ENCODE measurements around the gene ZNF407. TPM values are rescaled to one million over a fixed set of nuclear protein-coding genes. Genes with fewer than 3 reads are reported as not detected.
A peak's percentile ranks its signal among the peaks of the same experiment; 100 is the strongest.

Gene ZNF407
- total and polyA plus RNA-seq, 2 of the 13 experiments (the other 11 are each of a cell fraction or from before 2014, with no cell fraction given): 2.3 to 8.7 TPM

GRCh38 chr18:74718312-74718711, 120.6 kb downstream of the ZNF407 start (continued):
- no peak for TF ChIP-seq ZNF180 (CRISPR knock-in tag; IDR thresholded peaks at IDR 0.05; ENCODE audit: borderline replicate concordance, low read depth)
- no peak for TF ChIP-seq ZNF331 (CRISPR knock-in tag; IDR thresholded peaks at IDR 0.05)
- no peak for TF ChIP-seq ZNF264 (CRISPR knock-in tag; IDR thresholded peaks at IDR 0.05)
- no peak for TF ChIP-seq NR2F2 (IDR thresholded peaks at IDR 0.05; ENCODE audit: borderline replicate concordance, low read depth)
- peak in 1 of 2 experiments; percentile 32; a peak in 1 of 4 replicates for TF ChIP-seq EP300 (IDR thresholded peaks at IDR 0.05; ENCODE audit: low read depth in 2 of 2, low read length in 2 of 2)
- TF ChIP-seq EP300 (CRISPR knock-in tag; IDR thresholded peaks at IDR 0.05; ENCODE audit: borderline replicate concordance): no peak
- no peak for TF ChIP-seq ZNF275 (CRISPR knock-in tag; IDR thresholded peaks at IDR 0.05; ENCODE audit: borderline replicate concordance)
- peak; percentile 92 for TF ChIP-seq TEAD3 (CRISPR knock-in tag; optimal IDR thresholded peaks at IDR 0.05; ENCODE audit: borderline replicate concordance)
- peak; percentile 64 for TF ChIP-seq ZNF770 (CRISPR knock-in tag; IDR thresholded peaks at IDR 0.05)
- TF ChIP-seq ZMYM4 (CRISPR knock-in tag; IDR thresholded peaks at IDR 0.05): 0 out of 2 replicates have a peak, but pooled peaks have one; percentile 40
- TF ChIP-seq ZNF281 (CRISPR knock-in tag; IDR thresholded peaks at IDR 0.05; ENCODE audit: borderline replicate concordance): no peak
- TF ChIP-seq ZNF280B (CRISPR knock-in tag; IDR thresholded peaks at IDR 0.05; ENCODE audit: borderline replicate concordance): no peak
- TF ChIP-seq KIAA2018 (CRISPR knock-in tag; IDR thresholded peaks at IDR 0.05; ENCODE audit: borderline replicate concordance): no peak
